Endothelial cell of umbilical vein (primary cell): ENCODE results near the gene KRT83. TPM values are rescaled to one million over a fixed set of nuclear protein-coding genes. Genes with fewer than 3 reads are reported as not detected.

Experiments used
- BruUV-seq: library from RNA; stranded (reverse); fragments of 400-500 nt; replicated peaks from 2 replicates; lab custom pipeline; 2021; lab: Mats Ljungman, UMichigan
- CTCF ChIA-PET: fragments of 300-600, 350-600 bp; sonication (Branson Sonifier 250); formaldehyde crosslinking; loops from one replicate; lab custom pipeline; 2021; ENCODE audit warnings: antibody characterized with exemption, inconsistent platforms; lab: Charles Lee
- POLR2A ChIA-PET: fragments of 300-600, 350-600 bp; sonication (Branson Sonifier 250); formaldehyde crosslinking; loops from one replicate; lab custom pipeline; 2021; ENCODE audit warnings: antibody characterized with exemption, inconsistent platforms; lab: Charles Lee
- DNase-seq: peaks from one replicate; pipeline ENCODE4 v3.0.0-alpha.2; 2011; ENCODE audit warnings: low read depth, low spot score
- FAIRE-seq: peaks from 2 replicates; lab custom pipeline; 2011; peaks lifted over from hg19 to GRCh38; lab: Jason Lieb, UNC
- H2AFZ ChIP-seq: 2 replicates; pipeline ENCODE4 v1.6.0; 2012; ENCODE audit warnings: low read depth, low read length, control low read depth, inconsistent platforms
- H3K27ac ChIP-seq: 2 replicates; pipeline ENCODE4 v1.5.1; 2011; ENCODE audit warnings: low read depth, mild to moderate bottlenecking, control low read depth, low read length, moderate library complexity; ENCODE audit not compliant: insufficient read depth
- H3K27me3 ChIP-seq, 2 experiments: 2 replicates each; pipeline versions ENCODE4 v1.6.0 to v1.6.1; 2011; ENCODE audit warnings: low read length in 2 of 2, mixed read lengths in 1 of 2; ENCODE audit not compliant: control insufficient read depth in 2 of 2, insufficient read depth in 2 of 2
- H3K36me3 ChIP-seq, 2 experiments: 2 replicates in 1 of 2; 3 replicates in 1 of 2; pipeline ENCODE4 v1.5.1; 2011; ENCODE audit warnings: low read length in 2 of 2, mild to moderate bottlenecking in 1 of 2, moderate library complexity in 1 of 2; ENCODE audit not compliant: control insufficient read depth in 2 of 2, insufficient read depth in 2 of 2; ENCODE audit errors: extremely low read depth in 1 of 2
- H3K4me1 ChIP-seq: 3 replicates; pipeline ENCODE4 v1.5.1; 2011; ENCODE audit warnings: mild to moderate bottlenecking, low read length; ENCODE audit not compliant: control insufficient read depth, insufficient read depth; ENCODE audit errors: extremely low read depth
- H3K4me2 ChIP-seq: 2 replicates; pipeline ENCODE4 v1.6.1; 2011; ENCODE audit warnings: low read length, control low read depth, mixed read lengths; ENCODE audit not compliant: insufficient read depth
- H3K4me3 ChIP-seq, 3 experiments: fragments of 200-600 bp in 1 of 3; sonication (generic), shearing (Covaris generic) in 1 of 3; replicated peaks in 1 of 3; 2 replicates each; pipeline ENCODE4 v1.5.1; 2011 to 2016; ENCODE audit warnings: control low read depth in 3 of 3, low read length in 3 of 3, mild to moderate bottlenecking in 2 of 3, inconsistent platforms in 1 of 3, low read depth in 1 of 3, moderate library complexity in 1 of 3; ENCODE audit not compliant: insufficient read depth in 1 of 3
- H3K79me2 ChIP-seq: 2 replicates; pipeline ENCODE4 v1.6.0; 2012; ENCODE audit warnings: low read length, inconsistent platforms; ENCODE audit not compliant: control insufficient read depth, insufficient read depth
- H3K9ac ChIP-seq: replicated peaks from 2 replicates; pipeline ENCODE3; 2011; ENCODE audit warnings: low read length, control low read depth; ENCODE audit not compliant: insufficient read depth; ENCODE audit errors: extremely low read depth
- H3K9me1 ChIP-seq: replicated peaks from 3 replicates; pipeline ENCODE4 v1.6.0; 2011; ENCODE audit warnings: mild to moderate bottlenecking, low read length; ENCODE audit not compliant: control insufficient read depth, insufficient read depth; ENCODE audit errors: extremely low read depth
- H3K9me3 ChIP-seq: replicated peaks from 2 replicates; pipeline ENCODE4 v1.5.1; 2012; ENCODE audit warnings: low read length, inconsistent platforms; ENCODE audit not compliant: control insufficient read depth, insufficient read depth
- H4K20me1 ChIP-seq: replicated peaks from 2 replicates; pipeline ENCODE3; 2011; ENCODE audit warnings: mild to moderate bottlenecking, low read length; ENCODE audit not compliant: control insufficient read depth, insufficient read depth; ENCODE audit errors: extremely low read depth
- EZH2 ChIP-seq: IDR thresholded peaks from 2 replicates; pipeline ENCODE4 v1.6.1; 2012; ENCODE audit warnings: borderline replicate concordance, low read depth, mild to moderate bottlenecking, moderate library complexity, low read length, inconsistent platforms; ENCODE audit not compliant: severe bottlenecking
- FOS ChIP-seq: IDR thresholded peaks from 2 replicates; pipeline ENCODE4 v1.6.1; 2011; ENCODE audit warnings: mild to moderate bottlenecking, low read length, moderate library complexity, borderline replicate concordance; ENCODE audit not compliant: insufficient read depth
- GATA2 ChIP-seq: IDR thresholded peaks from 2 replicates; pipeline ENCODE4 v1.7.0; 2011; ENCODE audit warnings: low read depth, mild to moderate bottlenecking, moderate library complexity, mixed read lengths, low read length; ENCODE audit not compliant: insufficient read length, insufficient read depth
- JUN ChIP-seq: IDR thresholded peaks from 2 replicates; pipeline ENCODE4 v1.6.1; 2011; ENCODE audit warnings: borderline replicate concordance, low read depth; ENCODE audit not compliant: insufficient read length, insufficient read depth
- MYC ChIP-seq: IDR thresholded peaks from one replicate; pipeline ENCODE4 v1.6.1; 2011; ENCODE audit warnings: mild to moderate bottlenecking, low read depth, low read length
- POLR2A ChIP-seq: IDR thresholded peaks from 2 replicates; pipeline ENCODE4 v1.6.1; 2012; ENCODE audit warnings: low read depth, mild to moderate bottlenecking, control low read depth, low read length
- POLR2AphosphoS5 ChIP-seq: IDR thresholded peaks from 2 replicates; pipeline ENCODE4 v1.6.1; 2012; ENCODE audit warnings: low read depth, mild to moderate bottlenecking, control low read depth, low read length, moderate library complexity; ENCODE audit not compliant: insufficient read depth
- dilution Hi-C: fragments of 300-500 bp; cut with MboI; formaldehyde crosslinking; loops from one replicate; pipeline ENCODE4 v1.15.0; 2019; ENCODE audit warnings: low sequenced_read_pairs; ENCODE audit not compliant: extremely low pct_ligation_motif_present
- intact Hi-C: fragments of 100-400 bp; cut with micrococcal nuclease; formaldehyde crosslinking; loops from one replicate; pipeline ENCODE4 v1.10.0; 2022
- polyA plus RNA-seq, 4 experiments: library from polyadenylated mRNA; depleted of rRNA in 3 of 4; stranded (reverse) in 3 of 4; unstranded in 1 of 4; fragments of >200 nt; gene quantifications; 2 replicates each; pipeline versions ENCODE4 v1.2.1 to v1.2.3, GENCODE V29; 2011 to 2012; ENCODE audit warnings: missing spikeins in 1 of 4
- total RNA-seq: library from RNA; stranded (reverse); gene quantifications from 2 replicates; pipeline ENCODE4 v1.2.3, GENCODE V29; 2021
- TF ChIP-seq, protein P1 (sequence below), 2 donors: IDR thresholded peaks; 1 replicate in 1 of 2; 2 replicates in 1 of 2; pipeline ENCODE4 v1.5.1; 2011; ENCODE audit warnings: low read length in 2 of 2, mild to moderate bottlenecking in 2 of 2, moderate library complexity in 2 of 2, control low read depth in 1 of 2, inconsistent platforms in 1 of 2, low read depth in 1 of 2; ENCODE audit not compliant: insufficient read depth in 1 of 2; ENCODE audit errors: extremely low read depth in 1 of 2
- TF ChIP-seq, protein P2 (sequence below): IDR thresholded peaks from 2 replicates; pipeline ENCODE4 v1.6.1; 2011; ENCODE audit not compliant: insufficient read depth, insufficient read length

The KRT83 gene
- total and polyA plus RNA-seq, 2 donors (not counting 3 experiments of a cell fraction or from before 2014, with no cell fraction given): not detected

DNA sequence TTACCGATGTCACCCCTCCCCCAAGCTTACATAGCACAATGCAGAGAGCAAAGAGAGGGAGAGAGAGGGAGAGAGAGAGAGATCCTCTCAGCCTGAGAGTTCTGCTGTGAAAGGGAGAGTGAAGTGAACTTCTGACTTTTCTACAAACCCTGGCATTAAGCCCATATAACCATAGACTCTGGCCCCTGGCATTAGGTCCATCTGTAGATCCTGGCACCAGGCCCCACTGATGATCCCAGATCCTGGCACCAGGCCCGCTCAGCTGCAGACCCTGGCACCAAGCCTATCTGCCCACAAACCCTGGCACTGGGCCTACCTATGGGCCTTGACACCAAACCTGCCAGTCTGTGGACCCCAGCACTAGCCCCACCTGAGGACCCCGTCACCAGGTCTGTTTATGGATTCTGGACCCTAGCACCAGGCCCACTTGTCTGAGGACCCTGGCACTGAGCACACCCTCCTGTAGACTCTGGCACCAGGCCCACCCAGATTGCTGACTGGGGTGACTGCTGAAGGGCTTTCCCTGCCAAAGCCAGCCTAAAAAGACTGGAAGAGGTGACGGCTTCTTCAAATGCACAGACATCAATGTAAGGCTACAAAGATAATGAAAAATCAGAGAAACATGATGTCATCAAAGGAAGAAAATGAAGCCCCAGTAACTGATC is 14.5 kb upstream of the KRT83 start:
- Histone ChIP-seq H2AFZ (no peak overlapping the region), H3K9me3 (no peaks in the 10 kb centered on the region), H3K36me3 (no peaks in the 10 kb centered on the region), H3K4me2 (no peak overlapping the region), H3K4me3 (no peak overlapping the region), H3K27ac (no peak overlapping the region), H3K27me3 (peaks cover 20% of the 10 kb centered on the region in 2 experiments), H3K9me1 (no peaks in the 10 kb centered on the region), H3K79me2 (no peaks in the 10 kb centered on the region), H3K9ac (no peak overlapping the region), H4K20me1 (no peaks in the 10 kb centered on the region), H3K4me1 (no peaks in the 10 kb centered on the region)
- FAIRE-seq (no peak), DNase-seq (no peak)
- dilution Hi-C loops: no loop called here
- intact Hi-C loops: no loop called here
- no TSS peak for BruUV-seq
- TF ChIP-seq MYC: no peak
- TF ChIP-seq GATA2: no peak
- no peak for TF ChIP-seq POLR2AphosphoS5
- POLR2A ChIA-PET: no interaction called here
- CTCF ChIA-PET: interaction anchor here (0.5 to 2.6 kb wide), 3 partner anchors 8 to 532 kb away, joined by 3 to 24 read pairs (median 3); no protein-coding TSS in a partner anchor

DNA sequence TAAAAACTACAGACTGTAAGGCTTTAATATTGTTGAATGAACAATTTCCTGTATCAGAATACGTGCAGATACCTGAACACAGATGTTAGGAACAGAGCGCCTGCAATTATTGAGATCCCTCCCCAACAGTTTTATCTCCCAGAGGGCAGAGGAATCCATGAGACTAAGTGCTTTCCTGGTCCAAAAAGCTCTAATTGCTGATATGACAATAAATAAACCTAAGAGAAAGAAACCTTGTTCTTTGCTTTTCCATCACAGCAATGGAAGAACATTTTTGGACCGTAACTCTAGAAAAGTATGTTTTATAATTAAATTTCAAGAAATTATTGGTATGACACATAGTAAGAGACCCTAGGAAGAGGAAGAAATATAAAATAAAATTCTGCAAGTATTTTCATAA is 13.0 kb upstream of the KRT83 start:
- FAIRE-seq (no peak), DNase-seq (no peak)
- no peaks in the 10 kb centered on the region for H4K20me1 ChIP-seq
- ChIA-PET CTCF (interaction anchor here (1.1 kb wide), 1 partner anchor 10 kb away, joined by 3 read pairs; no protein-coding TSS in a partner anchor), POLR2A (no interaction called here)
- H3K9me1 ChIP-seq: no peaks in the 10 kb centered on the region
- intact Hi-C loops (no loop called here), dilution Hi-C loops (no loop called here)
- no peak overlapping the region for H3K27ac ChIP-seq
- TF ChIP-seq FOS (no peak), GATA2 (no peak), POLR2AphosphoS5 (no peak), MYC (no peak), JUN (no peak), POLR2A (no peak), EZH2 (no peak)
- TF ChIP-seq, protein P1, sequence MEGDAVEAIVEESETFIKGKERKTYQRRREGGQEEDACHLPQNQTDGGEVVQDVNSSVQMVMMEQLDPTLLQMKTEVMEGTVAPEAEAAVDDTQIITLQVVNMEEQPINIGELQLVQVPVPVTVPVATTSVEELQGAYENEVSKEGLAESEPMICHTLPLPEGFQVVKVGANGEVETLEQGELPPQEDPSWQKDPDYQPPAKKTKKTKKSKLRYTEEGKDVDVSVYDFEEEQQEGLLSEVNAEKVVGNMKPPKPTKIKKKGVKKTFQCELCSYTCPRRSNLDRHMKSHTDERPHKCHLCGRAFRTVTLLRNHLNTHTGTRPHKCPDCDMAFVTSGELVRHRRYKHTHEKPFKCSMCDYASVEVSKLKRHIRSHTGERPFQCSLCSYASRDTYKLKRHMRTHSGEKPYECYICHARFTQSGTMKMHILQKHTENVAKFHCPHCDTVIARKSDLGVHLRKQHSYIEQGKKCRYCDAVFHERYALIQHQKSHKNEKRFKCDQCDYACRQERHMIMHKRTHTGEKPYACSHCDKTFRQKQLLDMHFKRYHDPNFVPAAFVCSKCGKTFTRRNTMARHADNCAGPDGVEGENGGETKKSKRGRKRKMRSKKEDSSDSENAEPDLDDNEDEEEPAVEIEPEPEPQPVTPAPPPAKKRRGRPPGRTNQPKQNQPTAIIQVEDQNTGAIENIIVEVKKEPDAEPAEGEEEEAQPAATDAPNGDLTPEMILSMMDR (IDR thresholded peaks at IDR 0.05; ENCODE audit: extremely low read depth in 1 of 2, insufficient read depth in 1 of 2, low read depth in 1 of 2, low read length in 2 of 2): no peak
- TF ChIP-seq, protein P2, sequence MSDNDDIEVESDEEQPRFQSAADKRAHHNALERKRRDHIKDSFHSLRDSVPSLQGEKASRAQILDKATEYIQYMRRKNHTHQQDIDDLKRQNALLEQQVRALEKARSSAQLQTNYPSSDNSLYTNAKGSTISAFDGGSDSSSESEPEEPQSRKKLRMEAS: no peak
- H3K36me3 ChIP-seq: no peaks in the 10 kb centered on the region
- no peak overlapping the region for H3K9ac ChIP-seq
- no peaks in the 10 kb centered on the region for H3K79me2 ChIP-seq
- no peak overlapping the region for H3K4me2 ChIP-seq
- H3K27me3 ChIP-seq: peaks cover 22 to 23% of the 10 kb centered on the region in 2 experiments
- H3K4me1 ChIP-seq: no peaks in the 10 kb centered on the region
- H3K9me3 ChIP-seq: no peaks in the 10 kb centered on the region
- no TSS peak for BruUV-seq
- H3K4me3 ChIP-seq: no peak overlapping the region
- H2AFZ ChIP-seq: no peak overlapping the region
